ES-I3 (cell line): ENCODE data around the gene PRKG1.
"Not testable (repeated sequence)": the region's sequence is repeated elsewhere in the genome, so short reads cannot be mapped to it uniquely, and the experiment has no call there.

ENCODE experiments used
- H3K36me3 ChIP-seq: 2 replicates; pipeline ENCODE4 v1.6.1; 2013; ENCODE audit warnings: mild to moderate bottlenecking, low read length, control low read depth, moderate library complexity; ENCODE audit not compliant: insufficient read depth
- H3K4me1 ChIP-seq: 2 replicates; pipeline ENCODE4 v1.6.1; 2013; ENCODE audit warnings: mild to moderate bottlenecking, control low read depth, low read length; ENCODE audit not compliant: insufficient read depth
- H3K9ac ChIP-seq: 2 replicates; pipeline ENCODE4 v1.6.1; 2013; ENCODE audit warnings: low read depth, mild to moderate bottlenecking, low read length, moderate library complexity
- H3K9me3 ChIP-seq: 2 replicates; pipeline ENCODE4 v1.6.1; 2013; ENCODE audit warnings: mild to moderate bottlenecking, low read length, moderate library complexity; ENCODE audit not compliant: control insufficient read depth, insufficient read depth

The PRKG1 gene

DNA sequence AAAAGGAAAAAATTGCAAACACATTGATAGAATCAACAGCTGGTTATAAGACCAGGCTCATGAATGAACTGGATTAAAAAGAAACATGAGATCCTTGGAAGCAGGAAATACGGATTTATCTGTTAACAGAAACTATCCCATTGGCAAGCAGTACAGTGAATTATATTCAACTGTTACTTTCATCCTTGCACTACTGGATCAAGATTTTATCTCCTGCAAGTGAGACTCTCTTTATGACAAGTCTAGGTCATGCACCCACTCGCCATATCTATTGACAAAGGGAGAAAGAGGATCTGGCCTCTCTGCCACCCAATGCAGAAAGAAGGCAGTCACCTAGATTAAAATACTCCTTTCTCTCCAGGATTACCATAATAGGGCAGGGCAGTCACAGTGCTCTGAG lies 583.7 kb downstream of the PRKG1 start:
- no peaks in the 10 kb centered on the region for H3K9me3 ChIP-seq
- no peak overlapping the region for H3K9ac ChIP-seq
- H3K36me3 ChIP-seq: no peaks in the 10 kb centered on the region
- H3K4me1 ChIP-seq: no peaks in the 10 kb centered on the region

DNA sequence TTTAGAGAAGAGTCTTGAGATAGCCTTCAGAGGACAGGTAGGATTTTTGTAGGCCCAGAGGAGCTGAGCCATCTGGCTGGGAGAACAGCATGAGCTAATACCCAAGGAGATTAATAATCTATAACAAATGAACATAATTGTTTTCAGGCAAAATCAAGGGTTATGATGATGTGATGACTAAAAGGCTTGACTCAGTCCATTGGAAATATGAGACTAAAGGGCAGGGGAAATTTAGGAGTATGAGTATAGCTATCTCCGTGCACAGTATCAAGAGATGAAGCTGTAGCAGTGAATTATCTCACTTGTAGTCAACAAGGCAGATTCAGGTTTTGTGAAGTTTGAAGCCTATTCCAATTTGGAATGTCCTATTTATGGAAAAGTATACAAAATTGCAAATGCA lies 585.1 kb downstream of the PRKG1 start:
- no peaks in the 10 kb centered on the region for H3K4me1 ChIP-seq
- H3K9ac ChIP-seq: no peak overlapping the region
- H3K9me3 ChIP-seq: no peaks in the 10 kb centered on the region
- H3K36me3 ChIP-seq: no peaks in the 10 kb centered on the region

DNA sequence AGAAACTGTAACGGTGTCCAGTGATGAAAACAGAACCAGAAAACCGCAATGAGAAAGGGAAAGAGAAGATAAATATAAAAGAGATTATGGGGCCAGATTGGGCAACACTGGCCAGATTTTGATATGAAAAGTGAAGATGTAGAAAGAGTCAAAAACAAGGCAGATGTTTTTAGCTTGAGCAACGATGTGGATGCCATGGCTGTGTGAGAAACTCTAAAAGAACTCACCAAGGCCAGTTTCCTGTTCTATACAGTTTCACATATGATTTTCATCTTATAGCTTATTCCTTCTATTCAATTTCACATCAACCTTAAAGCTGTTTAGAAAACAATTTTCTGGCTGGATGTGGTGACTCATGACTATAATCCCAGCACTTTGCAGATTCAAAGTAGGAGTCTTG lies 588.8 kb downstream of the PRKG1 start:
- Histone ChIP-seq H3K36me3 (no peaks in the 10 kb centered on the region), H3K9me3 (no peaks in the 10 kb centered on the region)

DNA sequence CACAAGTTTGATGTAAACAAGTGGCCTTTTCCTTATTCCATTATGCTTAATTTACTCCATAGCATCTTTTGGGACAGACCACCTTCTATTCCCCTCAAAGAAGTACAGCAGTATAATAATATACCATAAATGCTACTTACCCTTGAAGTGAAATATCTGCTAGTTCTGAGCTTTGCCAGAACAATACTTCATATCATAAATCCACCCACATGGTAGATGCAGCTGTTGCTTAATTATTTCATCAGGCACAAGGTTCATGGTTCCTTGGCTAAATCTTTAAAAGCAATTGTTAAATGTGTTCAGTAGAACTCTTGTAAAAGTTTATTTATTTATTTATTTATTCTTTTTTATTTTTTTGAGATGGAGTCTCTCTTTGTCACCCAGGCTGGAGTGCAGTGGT lies 592.2 kb downstream of the PRKG1 start:
- Histone ChIP-seq H3K9me3 (no peaks in the 10 kb centered on the region), H3K4me1 (no peaks in the 10 kb centered on the region), H3K9ac (no peak overlapping the region), H3K36me3 (no peaks in the 10 kb centered on the region)

More for the DNA sequence above, 588.8 kb downstream of the PRKG1 start:
- Histone ChIP-seq H3K4me1 (no peaks in the 10 kb centered on the region), H3K9ac (no peak overlapping the region)

DNA sequence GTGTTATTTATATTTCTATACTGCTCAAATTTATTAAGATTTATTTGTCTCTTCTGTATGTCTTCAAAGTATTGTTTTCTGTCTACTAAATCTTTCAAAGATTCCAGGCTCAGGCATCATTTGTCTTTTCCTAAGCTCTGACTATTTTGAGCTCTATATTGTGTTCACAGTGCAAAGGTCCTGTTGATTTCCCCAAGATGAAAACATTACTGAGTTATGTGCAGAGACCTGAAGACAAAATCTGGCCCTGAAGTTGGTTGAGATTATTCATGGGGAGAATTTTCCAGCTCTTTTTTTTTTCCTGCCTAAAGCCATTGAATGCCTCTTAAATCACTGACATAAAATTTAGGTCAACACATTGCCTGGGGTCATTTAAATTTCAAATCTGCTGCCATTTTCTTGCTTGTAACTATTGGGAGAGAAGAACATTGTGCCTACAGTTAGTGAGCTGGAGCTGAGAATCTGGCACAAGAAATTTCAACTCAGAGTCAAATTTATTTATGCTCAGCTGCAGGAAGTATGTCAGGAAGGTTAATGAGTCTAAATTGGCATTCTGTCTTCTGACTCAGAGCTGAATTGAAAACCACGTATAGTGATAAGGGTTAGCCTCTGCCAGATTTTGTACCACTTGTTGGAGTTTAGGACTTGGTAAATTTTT lies 593.5 kb downstream of the PRKG1 start:
- H3K9me3 ChIP-seq: no peaks in the 10 kb centered on the region
- H3K36me3 ChIP-seq: no peaks in the 10 kb centered on the region
- no peaks in the 10 kb centered on the region for H3K4me1 ChIP-seq
- no peak overlapping the region for H3K9ac ChIP-seq

DNA sequence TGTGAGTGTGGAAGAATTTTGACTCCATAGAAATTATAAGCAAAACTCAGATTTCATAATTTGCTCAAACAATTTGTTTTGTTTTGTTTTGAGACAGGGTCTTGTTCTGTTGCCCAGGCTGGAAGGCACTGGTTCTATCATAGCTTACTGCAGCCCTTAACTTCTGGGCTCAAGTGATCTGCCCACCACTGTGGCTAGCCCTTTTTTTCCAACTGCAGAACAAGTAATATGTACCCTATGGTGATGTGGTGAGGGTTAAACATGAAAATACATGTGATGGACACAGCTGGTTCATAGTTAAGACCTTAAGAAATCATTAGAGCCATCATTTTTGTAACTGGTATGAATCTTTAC lies 594.0 kb downstream of the PRKG1 start:
- Histone ChIP-seq H3K9me3 (no peaks in the 10 kb centered on the region), H3K36me3 (no peaks in the 10 kb centered on the region), H3K4me1 (no peaks in the 10 kb centered on the region), H3K9ac (no peak overlapping the region)

DNA sequence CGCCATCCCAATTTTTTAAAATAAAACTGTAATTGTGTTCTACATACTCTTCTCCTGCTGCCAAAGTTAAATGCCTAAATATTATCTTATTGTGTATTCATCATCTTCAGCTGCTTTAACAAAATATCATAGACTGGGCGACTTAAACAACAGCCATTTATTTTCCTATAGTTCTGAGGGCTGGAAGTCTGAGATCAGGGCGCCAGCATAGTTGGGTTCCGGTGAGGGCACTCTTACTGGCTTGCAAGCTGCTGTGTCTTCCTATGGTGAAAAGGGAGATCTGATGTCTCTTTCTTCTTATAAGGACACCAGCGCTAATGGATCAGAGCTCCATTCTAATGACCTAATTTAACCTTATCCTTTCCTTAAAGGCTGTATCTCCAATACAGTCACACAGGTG lies 594.8 kb downstream of the PRKG1 start:
- no peaks in the 10 kb centered on the region for H3K4me1 ChIP-seq
- no peak overlapping the region for H3K9ac ChIP-seq
- H3K36me3 ChIP-seq: no peaks in the 10 kb centered on the region

DNA sequence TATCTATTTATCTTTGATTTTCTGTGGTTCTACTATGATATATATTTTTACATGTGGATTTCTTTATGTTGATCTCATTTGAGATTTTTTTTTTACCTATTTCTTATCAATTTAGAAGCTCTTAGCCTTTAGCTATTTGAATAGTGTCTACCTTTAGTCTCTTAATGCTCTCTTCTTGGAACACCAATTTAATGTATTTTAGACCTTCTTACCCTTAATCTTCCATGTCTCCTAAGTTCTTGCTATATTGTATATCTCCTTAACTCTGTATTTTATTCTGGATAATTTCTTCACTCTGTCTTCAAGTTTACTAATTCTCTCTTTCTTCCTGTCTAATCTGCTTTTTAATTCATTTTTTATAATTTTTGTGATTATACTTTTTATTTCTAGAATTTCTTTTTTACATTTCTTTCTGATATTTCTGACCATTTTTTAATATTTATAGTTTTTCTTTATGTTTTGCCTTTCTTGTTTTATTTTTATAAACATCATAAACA lies 597.8 kb downstream of the PRKG1 start:
- Histone ChIP-seq H3K9me3 (no peaks in the 10 kb centered on the region), H3K9ac (no peak overlapping the region), H3K36me3 (no peaks in the 10 kb centered on the region), H3K4me1 (no peaks in the 10 kb centered on the region)

More for the DNA sequence above, 594.8 kb downstream of the PRKG1 start:
- H3K9me3 ChIP-seq: no peaks in the 10 kb centered on the region

DNA sequence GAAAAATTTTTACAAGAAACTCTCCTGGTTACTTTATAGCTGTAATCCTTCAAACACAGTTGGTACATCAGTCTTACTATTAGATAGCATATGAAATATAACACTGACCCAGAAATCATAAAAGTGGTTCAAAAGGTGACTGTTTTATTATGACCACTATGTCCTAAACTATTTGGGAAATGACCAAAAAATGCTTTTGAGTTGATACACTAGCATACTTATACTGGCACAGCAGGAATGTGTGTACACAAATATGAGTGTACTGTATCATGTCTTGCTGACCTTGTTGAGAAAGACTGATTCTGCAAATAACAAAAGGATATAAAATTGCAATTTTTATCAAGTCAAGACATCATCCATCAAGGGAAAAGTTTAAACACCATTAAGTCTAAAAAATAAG lies 600.8 kb downstream of the PRKG1 start:
- no peaks in the 10 kb centered on the region for H3K36me3 ChIP-seq
- no peak overlapping the region for H3K9ac ChIP-seq
- H3K4me1 ChIP-seq: no peaks in the 10 kb centered on the region
- H3K9me3 ChIP-seq: no peaks in the 10 kb centered on the region

DNA sequence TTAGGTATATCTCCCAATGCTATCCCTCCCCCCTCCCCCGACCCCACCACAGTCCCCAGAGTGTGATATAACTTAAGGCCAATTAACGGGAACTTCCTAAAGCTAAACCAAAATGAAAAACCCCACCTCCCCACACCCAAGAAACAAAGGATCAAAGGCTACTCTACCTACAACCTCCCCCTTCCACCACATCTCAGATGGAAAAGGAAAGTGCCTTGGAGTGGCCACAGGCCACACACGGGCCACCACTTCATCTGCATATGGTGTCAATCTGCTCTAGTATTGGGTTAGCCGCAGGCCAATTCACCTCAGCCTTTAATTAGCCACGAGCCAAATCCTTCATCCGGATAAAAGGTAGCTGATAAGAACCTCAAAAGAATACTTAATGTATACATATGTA lies 605.6 kb downstream of the PRKG1 start:
- no peaks in the 10 kb centered on the region for H3K9me3 ChIP-seq
- H3K36me3 ChIP-seq: no peaks in the 10 kb centered on the region
- H3K4me1 ChIP-seq: no peaks in the 10 kb centered on the region
- no peak overlapping the region for H3K9ac ChIP-seq

DNA sequence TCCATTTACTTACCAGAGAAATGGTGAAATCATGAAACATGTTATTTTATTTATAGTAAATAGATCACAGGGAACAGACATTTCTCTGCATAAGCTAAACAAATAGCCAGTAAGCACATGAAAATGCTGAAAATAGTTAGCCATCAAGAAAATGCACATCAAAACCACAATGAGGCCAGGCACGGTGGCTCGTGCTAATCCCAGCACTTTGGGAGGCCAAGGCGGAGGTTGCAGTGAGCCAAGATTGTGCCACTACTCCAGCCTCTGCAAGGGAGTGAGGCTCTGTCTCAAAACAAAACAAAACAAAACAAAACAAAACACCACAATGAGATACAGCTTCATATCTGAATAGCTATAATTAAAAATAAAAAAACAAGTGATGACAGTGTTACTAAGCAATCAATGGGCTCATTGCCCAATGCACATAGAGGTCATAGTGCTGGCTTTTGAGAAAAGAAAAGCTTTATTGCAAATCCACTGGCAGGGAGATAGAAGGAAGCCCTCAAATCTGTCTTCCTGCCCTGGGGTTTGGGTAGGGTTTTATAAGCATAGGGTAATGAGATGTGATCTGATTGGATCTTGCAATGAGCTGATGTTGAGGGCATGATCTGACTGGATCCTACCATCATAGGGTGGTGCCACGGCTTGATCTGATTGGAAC lies 608.9 kb downstream of the PRKG1 start:
- no peak overlapping the region for H3K9ac ChIP-seq
- peaks cover 10% of the 10 kb centered on the region; the same call in 1 of the 2 replicates for H3K4me1 ChIP-seq
- H3K9me3 ChIP-seq: no peaks in the 10 kb centered on the region
- no peaks in the 10 kb centered on the region for H3K36me3 ChIP-seq

DNA sequence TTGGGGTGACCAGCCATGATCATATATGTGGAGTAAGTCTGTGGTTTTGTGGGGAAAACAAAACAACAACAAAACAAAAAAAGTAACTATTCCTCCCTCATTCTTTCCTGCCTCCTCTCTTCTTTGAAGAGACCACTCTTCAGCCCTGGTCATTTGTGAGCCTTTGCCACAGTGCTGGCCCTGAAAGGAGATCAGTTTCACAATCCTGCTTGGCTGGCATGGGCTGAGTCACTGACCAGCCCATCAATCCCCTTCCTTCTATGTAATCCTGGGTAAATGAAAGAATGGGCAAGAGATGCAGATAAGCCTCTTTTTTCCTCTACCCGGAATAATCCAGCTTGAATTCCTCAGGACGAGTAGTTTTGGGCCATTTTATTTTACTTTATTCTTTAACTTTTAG lies 611.5 kb downstream of the PRKG1 start:
- Histone ChIP-seq H3K36me3 (no peaks in the 10 kb centered on the region), H3K4me1 (peaks cover 10% of the 10 kb centered on the region; the same call in 1 of the 2 replicates), H3K9me3 (peaks cover 3% of the 10 kb centered on the region; the same call in 1 of the 2 replicates), H3K9ac (no peak overlapping the region)

DNA sequence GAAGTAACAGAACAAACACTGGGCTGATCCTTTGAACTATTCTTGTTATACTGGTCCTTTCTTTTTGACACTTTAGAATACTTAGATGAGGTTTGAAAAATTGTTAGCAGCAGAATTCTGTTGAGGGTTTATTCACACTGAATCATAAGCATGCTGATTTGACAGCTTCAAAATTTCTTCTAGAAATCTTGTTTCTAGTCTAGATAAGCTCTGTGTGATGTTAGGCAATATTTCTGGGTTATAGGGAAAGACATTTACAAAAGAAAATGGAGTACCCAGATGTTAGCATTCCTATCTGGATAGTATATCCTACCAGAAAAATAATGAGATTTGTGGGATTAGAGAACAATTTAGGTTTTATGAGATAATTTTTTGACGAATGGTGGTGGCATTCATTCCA lies 613.0 kb downstream of the PRKG1 start:
- H3K4me1 ChIP-seq: peaks cover 10% of the 10 kb centered on the region; the same call in 1 of the 2 replicates

DNA sequence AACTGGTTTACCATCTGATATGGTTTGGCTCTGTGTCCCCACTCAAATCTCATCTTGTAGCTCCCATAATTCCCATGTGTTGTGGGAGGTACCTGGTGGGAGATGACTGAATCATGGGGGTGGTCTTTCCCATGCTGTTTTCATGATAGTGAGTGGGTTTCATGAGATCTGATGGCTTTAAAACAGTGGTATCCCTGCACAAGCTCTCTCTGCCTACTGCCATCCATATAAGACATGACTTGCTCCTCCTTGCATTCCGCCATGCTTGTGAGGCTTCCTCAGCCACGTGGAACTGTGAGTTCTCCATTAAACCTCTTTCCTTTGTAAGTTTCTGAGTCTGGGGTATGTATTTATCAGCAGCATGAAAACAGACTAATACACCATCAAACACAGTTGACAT lies 614.5 kb downstream of the PRKG1 start:
- peaks cover 10% of the 10 kb centered on the region; the same call in 1 of the 2 replicates for H3K4me1 ChIP-seq
- H3K9ac ChIP-seq, H3K9me3 ChIP-seq, H3K36me3 ChIP-seq: not testable (repeated sequence)

More for the DNA sequence above, 613.0 kb downstream of the PRKG1 start:
- Histone ChIP-seq H3K36me3 (no peaks in the 10 kb centered on the region), H3K9me3 (peaks cover 3% of the 10 kb centered on the region; the same call in 1 of the 2 replicates), H3K9ac (no peak overlapping the region)

DNA sequence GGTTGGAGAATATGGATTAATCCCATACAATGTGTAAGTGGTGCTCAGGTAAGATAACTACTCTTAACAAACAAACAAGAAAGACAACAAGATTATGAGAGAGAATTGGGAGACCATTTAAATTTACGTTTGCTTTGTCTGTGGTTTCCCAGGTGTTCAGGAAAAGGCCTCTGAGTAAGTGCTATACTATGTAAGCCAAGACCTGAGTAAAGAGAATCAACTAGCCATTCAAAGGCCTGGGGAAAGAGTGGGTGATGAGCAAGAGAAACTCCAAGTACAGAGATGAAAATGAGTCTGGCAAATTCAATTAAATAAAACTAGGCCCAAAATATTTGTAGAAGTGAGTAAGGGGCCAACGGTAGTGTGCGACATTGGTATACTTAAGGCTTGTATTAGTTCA lies 615.2 kb downstream of the PRKG1 start:
- H3K36me3 ChIP-seq: no peaks in the 10 kb centered on the region
- H3K4me1 ChIP-seq: peaks cover 10% of the 10 kb centered on the region; the same call in 1 of the 2 replicates
- no peak overlapping the region for H3K9ac ChIP-seq
- H3K9me3 ChIP-seq: peaks cover 3% of the 10 kb centered on the region; the same call in 1 of the 2 replicates
